ENCODE data around the gene RANBP9. TPM values are rescaled to one million over a fixed set of nuclear protein-coding genes. Genes with fewer than 3 reads are reported as not detected.

RANBP9 gene
- total RNA-seq, 1 donor from 2014 or later = 64.7 TPM

DNA sequence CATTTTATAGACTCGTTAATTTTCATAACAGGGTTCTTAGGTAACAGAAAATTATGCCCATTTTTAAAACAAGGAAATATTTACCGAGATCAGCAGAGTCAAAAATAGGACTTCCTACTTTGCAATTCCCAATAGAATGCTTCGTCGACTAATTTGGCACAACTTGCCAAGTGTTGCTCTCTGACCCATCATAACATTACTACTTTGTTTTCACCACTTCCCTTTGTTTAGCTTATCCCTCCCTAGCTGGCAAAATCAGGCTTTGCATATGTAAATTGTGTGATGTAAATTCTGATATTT lies 914 bp upstream of the RANBP9 start:
- Mint-ChIP-seq H3K4me3 (ENCODE audit: unreplicated experiment) (peak overlapping the region; percentile 96), H3K27ac (ENCODE audit: unreplicated experiment) (peak overlapping the region; percentile 94), H3K4me1 (ENCODE audit: unreplicated experiment) (peaks cover 35% of the 10 kb centered on the region), H3K9me3 (ENCODE audit: unreplicated experiment) (no peaks in the 10 kb centered on the region), H3K27me3 (ENCODE audit: unreplicated experiment) (peaks cover 11% of the 10 kb centered on the region), H3K36me3 (ENCODE audit: low read depth, unreplicated experiment) (peaks cover 13% of the 10 kb centered on the region)
- TF ChIP-seq, protein P1, sequence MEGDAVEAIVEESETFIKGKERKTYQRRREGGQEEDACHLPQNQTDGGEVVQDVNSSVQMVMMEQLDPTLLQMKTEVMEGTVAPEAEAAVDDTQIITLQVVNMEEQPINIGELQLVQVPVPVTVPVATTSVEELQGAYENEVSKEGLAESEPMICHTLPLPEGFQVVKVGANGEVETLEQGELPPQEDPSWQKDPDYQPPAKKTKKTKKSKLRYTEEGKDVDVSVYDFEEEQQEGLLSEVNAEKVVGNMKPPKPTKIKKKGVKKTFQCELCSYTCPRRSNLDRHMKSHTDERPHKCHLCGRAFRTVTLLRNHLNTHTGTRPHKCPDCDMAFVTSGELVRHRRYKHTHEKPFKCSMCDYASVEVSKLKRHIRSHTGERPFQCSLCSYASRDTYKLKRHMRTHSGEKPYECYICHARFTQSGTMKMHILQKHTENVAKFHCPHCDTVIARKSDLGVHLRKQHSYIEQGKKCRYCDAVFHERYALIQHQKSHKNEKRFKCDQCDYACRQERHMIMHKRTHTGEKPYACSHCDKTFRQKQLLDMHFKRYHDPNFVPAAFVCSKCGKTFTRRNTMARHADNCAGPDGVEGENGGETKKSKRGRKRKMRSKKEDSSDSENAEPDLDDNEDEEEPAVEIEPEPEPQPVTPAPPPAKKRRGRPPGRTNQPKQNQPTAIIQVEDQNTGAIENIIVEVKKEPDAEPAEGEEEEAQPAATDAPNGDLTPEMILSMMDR (IDR thresholded peaks at IDR 0.05; ENCODE audit: unreplicated experiment) = no peak
- DNase-seq (ENCODE audit: low spot score) = no peak

DNA sequence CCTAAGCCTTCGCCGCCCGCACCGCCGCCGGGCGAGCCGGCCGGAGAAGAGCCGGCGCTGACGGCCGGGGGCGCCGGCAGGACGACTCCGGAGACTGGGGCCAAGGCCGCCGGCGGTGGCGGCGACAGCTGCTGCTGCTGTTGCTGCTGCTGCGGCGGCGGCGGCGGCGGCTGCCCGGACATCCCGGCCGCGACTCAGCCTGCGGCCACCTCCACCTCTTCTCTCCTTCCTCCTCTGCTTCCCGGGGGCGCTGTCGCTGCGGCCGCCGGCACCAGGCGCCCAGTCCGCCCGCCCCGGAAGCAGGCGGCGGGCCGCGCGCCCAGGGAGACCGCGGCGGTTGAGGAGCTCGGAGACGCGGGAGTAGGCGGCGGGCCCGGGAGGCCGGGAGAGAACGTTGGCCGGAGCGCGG lies 307 bp downstream of the RANBP9 start:
- Mint-ChIP-seq H3K27ac (ENCODE audit: unreplicated experiment) (no peak overlapping the region), H3K9me3 (ENCODE audit: unreplicated experiment) (no peaks in the 10 kb centered on the region), H3K4me3 (ENCODE audit: unreplicated experiment) (no peak overlapping the region), H3K27me3 (ENCODE audit: unreplicated experiment) (peaks cover 9% of the 10 kb centered on the region), H3K4me1 (ENCODE audit: unreplicated experiment) (peaks cover 35% of the 10 kb centered on the region), H3K36me3 (ENCODE audit: low read depth, unreplicated experiment) (peaks cover 7% of the 10 kb centered on the region)
- TF ChIP-seq, protein P1 (IDR thresholded peaks at IDR 0.05; ENCODE audit: unreplicated experiment) = no peak
- DNase-seq (ENCODE audit: low spot score) = no peak

DNA sequence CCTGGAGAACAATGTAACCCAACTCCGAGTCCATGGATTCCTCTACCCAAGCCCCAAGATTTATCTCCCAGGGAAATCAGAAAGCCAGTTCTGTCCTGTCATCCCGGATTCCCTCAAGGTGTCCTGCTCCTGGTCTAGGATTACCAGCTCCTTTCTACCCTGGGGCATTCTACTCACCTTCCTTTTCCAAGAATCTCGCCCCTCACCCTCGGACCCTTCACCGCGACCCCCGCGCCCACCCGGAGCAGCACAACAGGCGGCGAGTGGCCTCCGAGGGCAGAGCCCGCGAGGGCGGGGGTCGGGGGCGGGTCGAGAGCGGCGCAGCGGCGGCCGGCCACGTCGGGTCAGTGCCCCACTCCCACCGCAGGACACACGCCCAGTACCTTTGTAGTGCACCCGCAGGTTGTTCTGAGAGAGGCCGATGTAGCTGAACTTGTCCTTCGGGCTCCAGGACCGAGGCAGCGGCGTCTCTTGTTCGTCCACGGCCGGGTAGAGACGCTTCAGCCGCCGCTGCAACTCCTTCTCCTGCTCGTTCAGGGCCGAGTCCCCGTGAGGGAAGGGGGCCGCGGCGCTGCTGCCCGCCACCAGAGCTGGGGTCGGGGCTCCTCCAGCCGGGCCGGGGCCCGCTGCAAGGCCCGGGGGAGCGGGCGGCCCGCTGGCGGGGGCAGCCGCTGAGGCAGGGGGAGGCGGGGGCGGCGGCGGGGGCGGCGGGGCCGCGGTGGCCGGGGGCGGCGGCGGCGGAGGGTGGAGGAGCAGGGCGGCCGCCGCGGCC lies 897 bp downstream of the RANBP9 start:
- peaks cover 4% of the 10 kb centered on the region for H3K36me3 Mint-ChIP-seq (ENCODE audit: low read depth, unreplicated experiment)
- DNase-seq (ENCODE audit: low spot score) = peak; percentile 64
- H3K27me3 Mint-ChIP-seq (ENCODE audit: unreplicated experiment) = peaks cover 9% of the 10 kb centered on the region
- no peaks in the 10 kb centered on the region for H3K9me3 Mint-ChIP-seq (ENCODE audit: unreplicated experiment)
- peak overlapping the region; percentile 94 for H3K27ac Mint-ChIP-seq (ENCODE audit: unreplicated experiment)
- TF ChIP-seq, protein P1 (IDR thresholded peaks at IDR 0.05; ENCODE audit: unreplicated experiment) = no peak
- H3K4me3 Mint-ChIP-seq (ENCODE audit: unreplicated experiment) = peak overlapping the region; percentile 100
- peaks cover 35% of the 10 kb centered on the region for H3K4me1 Mint-ChIP-seq (ENCODE audit: unreplicated experiment)

DNA sequence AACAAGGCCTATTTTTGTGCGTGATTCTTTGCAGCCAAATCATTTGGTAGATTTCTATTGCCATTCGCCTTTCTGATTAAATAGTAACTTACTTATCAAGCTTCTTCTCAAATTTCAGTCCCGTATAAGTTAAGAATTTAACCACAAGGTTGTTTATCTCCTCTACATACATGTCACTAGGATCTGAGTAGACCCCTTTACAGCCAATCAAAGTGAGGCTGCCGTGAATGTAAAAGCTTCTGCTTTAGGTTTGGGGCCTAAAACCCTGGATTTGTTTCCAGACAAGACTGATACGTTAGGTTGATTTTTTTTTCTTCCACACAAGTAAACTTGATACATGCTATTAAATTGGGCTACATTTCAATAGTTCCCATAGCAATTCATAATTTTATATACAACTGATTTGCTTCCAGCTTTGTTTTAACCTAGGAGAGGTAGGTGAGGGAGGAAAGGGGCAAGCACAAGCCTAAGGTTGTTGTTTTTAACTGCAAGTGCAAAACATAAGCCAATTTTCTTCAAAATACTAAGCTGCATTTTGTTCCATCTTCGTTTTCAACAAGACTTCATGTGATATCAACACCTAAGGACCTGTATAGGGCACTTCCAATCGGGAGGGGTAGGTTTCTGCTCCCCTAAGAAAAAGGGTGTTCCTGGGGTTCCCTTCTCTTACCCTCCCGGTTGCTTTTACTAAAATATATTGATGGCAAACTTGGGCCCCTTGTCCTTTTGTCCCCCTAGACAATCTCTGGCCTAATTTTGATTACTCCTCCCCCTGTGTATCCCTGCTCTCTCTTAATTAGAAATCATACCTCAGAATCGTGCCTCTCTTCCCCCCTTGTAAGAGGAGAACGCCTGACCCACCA lies 1.7 kb downstream of the RANBP9 start:
- TF ChIP-seq, protein P1 (IDR thresholded peaks at IDR 0.05; ENCODE audit: unreplicated experiment) = no peak
- Mint-ChIP-seq H3K4me3 (ENCODE audit: unreplicated experiment) (peak overlapping the region; percentile 100), H3K36me3 (ENCODE audit: low read depth, unreplicated experiment) (peaks cover 4% of the 10 kb centered on the region), H3K4me1 (ENCODE audit: unreplicated experiment) (peaks cover 35% of the 10 kb centered on the region), H3K27ac (ENCODE audit: unreplicated experiment) (peak overlapping the region; percentile 94), H3K27me3 (ENCODE audit: unreplicated experiment) (peaks cover 9% of the 10 kb centered on the region), H3K9me3 (ENCODE audit: unreplicated experiment) (no peaks in the 10 kb centered on the region)
- DNase-seq (ENCODE audit: low spot score) = no peak

DNA sequence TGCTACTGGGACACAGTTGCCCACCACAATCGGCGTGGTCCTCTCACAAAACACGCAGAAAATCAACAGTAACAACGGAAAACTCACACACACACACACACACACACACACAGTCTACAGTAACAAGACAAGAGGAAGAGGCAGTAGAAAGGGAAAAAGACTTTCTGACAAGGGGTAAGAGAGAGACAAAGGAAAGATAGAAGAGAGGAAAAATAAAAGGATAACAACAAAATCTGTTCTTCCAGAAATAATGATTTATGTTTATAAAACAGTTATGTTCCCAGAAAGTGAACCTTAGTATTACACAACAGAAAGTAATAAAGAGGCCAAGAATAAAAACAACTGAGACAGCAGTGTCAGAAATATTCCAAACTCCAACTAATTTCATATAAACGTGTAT lies 2.9 kb downstream of the RANBP9 start:
- peak overlapping the region; percentile 87 for H3K27ac Mint-ChIP-seq (ENCODE audit: unreplicated experiment)
- no peaks in the 10 kb centered on the region for H3K9me3 Mint-ChIP-seq (ENCODE audit: unreplicated experiment)
- peaks cover 35% of the 10 kb centered on the region for H3K4me1 Mint-ChIP-seq (ENCODE audit: unreplicated experiment)
- no peak for DNase-seq (ENCODE audit: low spot score)
- H3K27me3 Mint-ChIP-seq (ENCODE audit: unreplicated experiment) = peaks cover 9% of the 10 kb centered on the region
- H3K4me3 Mint-ChIP-seq (ENCODE audit: unreplicated experiment) = peak overlapping the region; percentile 100
- TF ChIP-seq, protein P1 (IDR thresholded peaks at IDR 0.05; ENCODE audit: unreplicated experiment) = no peak
- peaks cover 4% of the 10 kb centered on the region for H3K36me3 Mint-ChIP-seq (ENCODE audit: low read depth, unreplicated experiment)

All from endothelial cell (in vitro differentiated cells).